CD4-positive, alpha-beta T cell treated with Interferon gamma for 1 hour (primary cell): ENCODE data around the gene ASB16.
"Not testable (repeated sequence)": the region's sequence is repeated elsewhere in the genome, so short reads cannot be mapped to it uniquely, and the experiment has no call there.

Experiments used
- DNase-seq: peaks from one replicate; pipeline ENCODE4 v3.0.0-alpha.2; 2020

Gene ASB16

DNA sequence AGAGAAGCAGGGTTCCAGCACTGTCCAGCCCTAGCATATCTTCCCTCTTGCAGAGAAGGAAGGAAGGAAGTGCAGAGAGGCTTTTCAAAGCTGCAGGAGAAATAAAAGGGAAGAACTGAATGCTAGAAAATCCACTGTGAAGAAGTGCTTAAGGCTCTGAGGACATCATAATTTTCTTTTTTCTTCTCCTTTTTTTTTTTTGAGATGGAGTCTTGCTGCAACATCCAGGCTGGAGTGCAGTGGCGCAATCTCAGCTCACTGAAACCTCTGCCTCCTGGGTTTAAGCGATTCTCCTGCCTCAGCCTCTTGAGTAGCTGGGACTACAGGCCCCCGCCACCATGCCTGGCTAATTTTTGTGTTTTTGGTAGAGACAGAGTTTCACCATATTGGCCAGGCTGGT, 21.4 kb upstream of the ASB16 start:
- not testable (repeated sequence) for DNase-seq

DNA sequence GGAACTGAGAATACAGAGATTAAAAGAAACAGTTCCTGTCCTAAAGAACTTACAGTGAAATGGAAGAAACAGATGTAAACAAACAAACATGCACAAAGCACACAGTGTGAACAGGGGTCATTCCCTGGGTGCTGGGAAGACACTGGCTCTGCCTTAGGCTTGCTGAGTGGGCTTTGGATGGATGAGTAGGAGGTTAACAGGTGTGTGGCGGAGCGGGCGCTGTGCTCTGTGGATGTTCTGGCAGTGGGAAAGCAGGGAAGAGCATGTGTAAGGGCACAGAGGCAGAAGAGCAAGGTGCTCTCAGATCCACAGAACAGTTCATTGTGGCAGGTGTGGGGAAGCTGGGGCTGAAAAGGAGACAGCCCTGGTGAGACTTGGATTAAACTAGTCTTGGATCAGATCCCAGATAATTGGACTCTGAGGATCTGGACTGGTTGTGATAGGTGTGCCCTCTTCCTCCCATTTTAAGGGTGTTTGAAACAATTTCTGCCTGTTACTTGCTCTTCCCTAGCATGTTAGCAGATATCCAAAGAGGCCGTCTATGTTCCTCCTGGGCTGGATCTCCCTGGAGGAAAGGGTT, 20.7 kb upstream of the ASB16 start:
- no peak for DNase-seq

DNA sequence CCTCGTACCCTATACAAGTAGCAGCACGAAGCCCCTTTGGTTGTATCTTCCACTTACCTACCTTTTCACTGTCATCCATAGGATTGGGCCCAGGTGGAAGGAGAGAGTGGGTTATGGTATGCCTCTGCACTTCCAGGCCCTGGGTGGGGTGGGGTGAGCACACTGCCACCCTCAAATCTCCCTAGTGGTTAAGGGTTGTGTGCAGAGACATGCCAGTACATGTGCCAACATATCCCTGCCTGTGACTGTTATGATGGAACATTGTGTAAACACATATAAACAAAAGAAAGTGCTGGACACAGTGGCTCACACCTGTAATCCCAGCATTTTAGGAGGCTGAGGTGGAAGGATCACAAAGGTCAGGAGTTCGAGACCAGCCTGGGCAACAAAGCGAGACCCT, 17.6 kb upstream of the ASB16 start:
- no peak for DNase-seq

DNA sequence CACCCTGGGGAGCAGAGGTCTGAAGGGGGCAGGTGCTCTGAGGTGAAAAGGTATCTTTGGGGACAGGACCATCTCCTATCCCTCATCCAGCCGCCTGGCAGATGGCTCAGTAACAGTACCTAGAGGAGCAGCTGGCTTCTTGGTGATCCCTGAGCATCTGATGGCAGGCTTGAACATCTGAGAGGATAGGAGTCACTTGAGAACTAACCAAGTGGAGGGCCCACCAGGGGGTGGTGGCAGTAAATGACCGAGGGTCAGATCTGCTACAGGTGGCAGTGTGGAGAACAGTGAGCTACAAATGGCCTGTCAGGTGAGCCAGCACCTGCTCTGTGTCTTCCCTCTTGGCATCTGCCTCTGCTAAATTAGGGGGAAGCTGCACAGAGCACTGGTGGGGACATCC, 15.0 kb upstream of the ASB16 start:
- DNase-seq, result no peak

DNA sequence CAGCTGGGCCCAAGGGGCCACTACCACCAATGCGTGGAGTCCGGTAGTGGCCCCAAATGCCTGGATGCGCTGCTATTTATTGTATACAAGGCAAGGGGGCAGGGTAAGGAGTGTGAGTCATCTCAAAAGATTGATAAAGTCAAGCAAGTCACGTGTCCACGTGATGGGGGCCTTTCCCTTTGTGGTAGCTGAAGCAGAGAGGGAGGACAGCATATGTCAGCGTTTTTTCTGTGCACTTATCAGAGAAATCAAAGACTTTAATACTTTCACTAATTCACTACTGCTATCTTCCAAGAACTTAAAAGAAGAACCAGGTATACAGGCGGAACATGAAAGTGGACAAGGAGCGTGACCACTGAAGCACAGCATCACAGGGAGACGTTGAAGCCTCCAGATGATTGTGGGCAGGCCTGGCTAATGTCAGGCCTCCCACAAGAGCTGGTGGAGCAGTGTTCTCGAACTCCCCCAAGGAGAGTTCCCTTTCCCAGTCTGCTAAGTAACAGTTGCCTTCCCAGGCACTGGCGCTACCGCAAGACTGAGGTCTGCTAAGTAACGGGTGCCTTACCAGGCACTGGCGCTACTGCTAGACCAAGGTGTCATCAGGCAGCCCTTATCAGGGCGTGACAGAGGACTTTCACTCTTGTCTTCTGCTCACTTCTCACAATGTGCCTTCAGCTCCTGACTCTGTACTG, 10.8 kb upstream of the ASB16 start:
- DNase-seq, result no peak

DNA sequence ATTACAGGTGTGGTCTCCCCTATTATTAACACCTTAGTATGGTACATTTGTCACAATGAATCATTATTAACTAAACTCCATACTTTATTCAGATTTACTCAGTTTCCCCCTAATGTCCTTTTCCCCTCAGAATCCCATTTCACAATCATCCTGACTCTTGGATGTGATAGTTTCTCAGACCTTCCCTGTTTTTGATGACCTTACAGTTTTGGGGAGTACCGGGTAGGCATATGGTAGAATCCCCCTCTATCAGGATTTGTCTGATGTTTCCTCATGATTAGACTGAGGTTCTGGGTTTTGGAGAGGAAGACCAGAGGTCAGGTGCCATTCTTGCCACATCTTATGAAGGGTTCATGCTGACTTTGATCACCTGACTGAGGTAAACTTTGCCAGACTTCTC, 6.0 kb upstream of the ASB16 start:
- DNase-seq, result no peak

DNA sequence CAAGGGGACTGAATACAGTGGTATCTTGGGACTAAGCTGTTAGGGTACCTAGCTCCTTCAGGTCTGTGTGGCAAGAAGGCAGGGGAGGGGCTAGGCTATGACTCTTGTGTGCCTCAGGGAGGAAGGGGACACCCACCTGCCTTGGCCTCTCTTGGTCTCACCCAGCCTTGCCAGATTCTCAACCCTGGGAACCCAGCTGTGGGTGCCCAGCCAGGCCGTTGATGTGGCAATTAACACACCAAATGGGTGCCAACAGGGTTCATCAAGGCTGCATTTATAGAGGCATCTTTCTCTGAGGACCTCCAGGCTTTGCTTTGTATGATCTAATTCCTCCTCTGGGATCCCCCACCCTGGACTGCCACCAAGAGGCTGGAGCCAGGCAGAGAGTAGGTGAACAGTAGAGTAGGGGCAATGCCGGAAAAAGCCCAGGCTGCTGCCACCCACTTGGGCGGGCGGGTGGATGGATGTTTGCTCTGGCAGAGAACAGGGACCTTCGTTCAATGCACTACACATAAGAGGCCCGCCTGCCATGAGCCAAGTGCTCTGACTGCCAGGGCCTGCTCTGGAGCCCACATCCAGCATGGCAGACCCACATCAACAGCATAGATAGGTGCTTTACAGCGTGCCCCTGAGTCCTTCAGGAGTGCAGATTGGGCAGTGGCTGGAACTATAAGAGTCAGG, 3.2 kb upstream of the ASB16 start:
- no peak for DNase-seq

DNA sequence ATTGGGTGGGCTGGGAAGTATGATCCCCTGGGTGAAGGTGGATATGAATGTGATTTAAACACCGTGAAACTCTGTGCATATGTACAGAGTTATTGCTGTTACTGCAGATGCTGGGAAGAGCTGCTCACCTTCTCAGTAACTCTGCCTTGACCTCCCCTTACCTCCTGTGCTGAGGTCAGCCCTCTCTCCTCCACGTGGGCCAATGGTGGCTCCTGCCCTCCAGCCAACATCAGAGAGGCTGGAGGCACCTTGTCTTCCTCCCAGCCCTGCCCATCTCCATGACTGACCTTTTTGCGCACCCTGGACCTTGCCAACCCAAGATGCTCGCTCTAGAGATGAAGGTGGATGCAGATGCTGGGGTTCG, 387 bp upstream of the ASB16 start:
- no peak for DNase-seq

DNA sequence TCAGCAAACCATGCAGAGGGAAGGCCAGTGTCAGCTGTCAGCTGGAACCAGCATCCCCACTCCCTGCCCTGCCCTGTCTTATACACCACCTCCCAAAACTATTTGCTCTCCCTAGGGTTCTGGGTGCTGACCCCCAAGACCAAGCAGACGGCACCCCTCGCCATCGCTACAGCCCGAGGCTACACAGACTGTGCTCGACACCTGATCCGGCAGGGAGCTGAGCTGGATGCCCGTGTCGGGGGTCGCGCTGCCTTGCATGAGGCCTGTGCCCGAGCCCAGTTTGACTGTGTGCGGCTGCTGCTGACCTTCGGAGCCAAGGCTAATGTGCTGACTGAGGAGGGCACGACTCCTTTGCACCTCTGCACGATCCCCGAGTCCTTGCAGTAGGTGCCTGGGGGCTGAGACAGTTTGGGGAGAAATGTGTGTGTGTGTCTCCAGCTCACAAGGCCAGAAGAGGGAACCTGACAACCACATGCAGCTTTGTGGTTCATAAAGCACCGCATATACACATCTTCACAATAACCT, 1.5 kb downstream of the ASB16 start:
- no peak for DNase-seq

DNA sequence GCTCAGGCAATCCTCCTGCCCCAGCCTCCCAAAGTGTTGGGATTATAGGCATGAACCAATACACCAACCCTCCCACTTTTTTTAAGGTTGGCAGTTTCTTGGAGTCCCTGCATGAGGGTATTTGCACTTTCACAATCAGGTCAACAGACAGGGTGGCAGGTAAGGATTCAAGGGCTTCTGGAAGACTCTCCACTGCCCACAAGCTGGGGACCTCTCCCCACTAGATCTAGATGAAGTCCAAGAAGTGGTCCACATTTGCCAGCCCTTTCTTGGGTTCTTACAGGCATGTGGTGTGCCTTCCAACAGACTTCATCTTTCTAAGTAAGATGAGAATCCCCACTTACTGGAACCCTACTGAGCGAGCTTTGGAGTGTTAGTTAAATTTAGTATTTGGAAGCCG, 3.9 kb downstream of the ASB16 start:
- DNase-seq, result no peak

DNA sequence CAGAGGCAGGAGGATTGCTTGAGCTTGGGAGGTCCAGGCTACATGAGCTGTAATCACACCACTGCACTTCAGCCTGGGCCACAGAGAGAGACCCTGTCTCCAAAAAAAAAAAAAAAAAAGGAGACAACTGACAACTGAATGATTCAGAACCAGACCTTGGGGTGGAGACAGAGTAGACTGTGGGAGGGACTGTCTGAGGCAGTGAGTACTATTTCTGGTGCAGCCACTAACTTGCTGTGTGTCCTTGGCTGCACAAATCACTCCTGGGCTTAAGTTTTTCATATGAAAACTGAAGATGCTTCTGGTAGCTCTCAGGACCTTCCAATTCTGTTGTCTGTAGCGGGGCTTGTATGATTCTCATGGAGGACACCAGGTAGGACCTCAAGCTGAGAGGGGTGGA, 5.8 kb downstream of the ASB16 start:
- DNase-seq, result no peak

DNA sequence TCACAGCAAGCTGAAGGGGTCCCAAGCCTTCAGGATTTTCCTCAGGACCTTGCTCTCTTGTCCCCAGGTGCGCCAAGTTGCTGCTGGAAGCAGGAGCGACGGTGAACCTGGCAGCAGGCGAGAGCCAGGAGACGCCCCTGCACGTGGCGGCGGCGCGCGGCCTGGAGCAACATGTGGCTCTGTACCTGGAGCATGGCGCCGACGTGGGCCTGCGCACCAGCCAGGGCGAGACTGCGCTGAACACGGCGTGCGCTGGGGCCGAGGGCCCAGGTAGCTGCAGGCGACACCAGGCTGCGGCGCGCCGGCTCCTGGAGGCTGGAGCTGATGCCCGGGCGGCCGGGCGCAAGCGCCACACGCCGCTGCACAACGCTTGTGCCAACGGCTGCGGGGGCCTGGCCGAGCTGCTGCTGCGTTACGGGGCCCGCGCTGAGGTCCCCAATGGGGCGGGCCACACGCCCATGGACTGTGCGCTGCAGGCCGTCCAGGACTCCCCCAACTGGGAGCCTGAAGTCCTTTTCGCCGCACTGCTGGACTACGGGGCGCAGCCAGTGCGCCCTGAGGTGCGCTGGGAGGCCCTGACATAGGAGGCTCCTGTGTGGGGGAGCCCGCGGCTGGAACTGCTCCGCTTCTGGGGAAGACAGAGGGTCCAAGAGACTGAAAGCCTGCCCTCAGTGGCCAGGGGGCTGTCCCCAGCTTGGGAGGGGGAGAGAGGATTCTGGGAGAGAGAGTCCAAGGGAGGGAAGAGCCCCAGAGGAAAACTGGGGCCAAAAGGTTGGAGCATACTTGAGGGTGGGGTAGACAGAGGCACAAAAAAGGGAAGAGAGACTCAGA, 6.4 kb downstream of the ASB16 start:
- no peak for DNase-seq

DNA sequence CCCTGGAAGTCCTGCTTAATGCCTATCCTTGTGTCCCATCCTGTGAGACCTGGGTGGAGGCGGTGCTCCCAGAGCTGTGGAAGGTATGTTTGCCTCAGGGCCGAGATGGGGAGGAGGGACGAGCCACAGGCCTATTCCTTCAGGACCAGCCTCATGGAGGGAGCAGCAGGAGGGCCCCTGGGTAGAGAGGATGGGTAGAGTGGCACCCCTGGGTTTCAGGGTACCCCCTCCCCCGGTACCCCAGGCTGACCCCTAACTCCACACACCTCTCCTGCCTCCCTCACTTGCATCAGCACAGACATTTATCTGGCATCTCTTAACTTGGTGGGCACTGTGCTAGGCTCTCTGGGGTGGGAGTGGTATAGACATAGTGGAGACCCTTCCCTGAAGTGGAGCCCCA, 7.1 kb downstream of the ASB16 start:
- no peak for DNase-seq

DNA sequence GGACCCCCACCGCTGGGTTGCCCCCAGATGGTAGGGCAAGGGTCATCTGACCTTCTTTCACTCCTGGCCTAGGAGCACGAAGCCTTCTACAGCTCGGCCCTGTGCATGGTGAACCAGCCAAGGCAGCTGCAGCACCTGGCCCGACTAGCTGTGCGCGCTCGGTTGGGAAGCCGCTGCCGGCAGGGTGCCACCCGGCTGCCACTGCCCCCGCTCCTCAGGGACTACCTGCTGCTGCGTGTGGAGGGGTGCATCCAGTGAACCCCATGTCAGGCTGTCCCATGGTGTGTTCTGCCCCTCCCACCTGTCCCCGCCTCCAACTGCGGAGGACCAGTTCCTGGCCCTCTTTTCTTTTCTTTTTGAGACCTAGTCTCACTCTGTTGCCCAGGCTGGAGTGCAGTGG, 7.6 kb downstream of the ASB16 start:
- DNase-seq, result no peak

DNA sequence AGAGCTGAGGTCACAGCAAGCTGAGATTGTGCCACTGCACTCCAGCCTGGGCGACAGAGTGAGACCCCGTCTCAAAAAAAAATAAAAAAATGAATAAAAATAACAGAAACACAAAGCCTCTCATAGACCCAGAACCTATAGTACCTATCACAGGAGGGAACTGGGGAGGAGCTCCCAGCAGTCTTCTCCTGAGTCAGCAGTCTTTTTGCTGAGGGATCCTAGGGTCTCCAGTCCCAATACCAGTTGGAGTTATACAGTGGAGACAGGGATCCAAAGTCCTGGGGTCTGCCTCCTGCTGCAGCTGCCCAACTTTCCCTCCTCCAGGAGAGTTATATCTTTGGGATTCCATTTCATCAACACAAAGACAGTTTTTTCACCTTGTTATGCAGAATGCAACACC, 12.5 kb downstream of the ASB16 start:
- DNase-seq, result no peak

DNA sequence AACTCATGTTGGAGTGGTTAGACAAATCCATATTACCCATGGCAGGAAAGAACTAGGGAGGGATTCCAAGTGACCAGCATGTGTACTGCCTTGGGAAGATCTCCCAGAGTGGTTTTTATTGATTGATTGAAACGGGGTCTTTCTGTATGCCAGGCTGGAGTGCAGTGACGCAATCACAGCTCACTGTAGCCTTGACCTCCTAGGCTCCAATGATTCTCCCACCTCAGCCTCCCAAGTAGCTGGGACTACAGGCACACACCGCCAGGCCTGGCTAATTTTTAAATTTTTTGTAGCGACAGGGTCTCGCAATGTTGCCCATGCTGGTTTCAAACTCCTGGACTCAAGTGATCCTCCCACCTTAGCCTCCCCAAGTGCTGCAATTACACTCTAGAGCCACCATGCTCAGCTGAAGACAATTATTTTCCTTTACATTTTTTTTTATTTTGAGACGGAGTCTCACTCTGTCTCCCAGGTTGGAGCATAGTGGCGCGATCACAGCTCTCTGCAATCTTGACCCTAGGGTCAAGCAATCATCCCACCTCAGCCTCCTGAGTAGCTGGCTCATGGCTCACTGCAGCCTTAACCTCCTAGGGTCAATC, 13.8 kb downstream of the ASB16 start:
- no peak for DNase-seq

DNA sequence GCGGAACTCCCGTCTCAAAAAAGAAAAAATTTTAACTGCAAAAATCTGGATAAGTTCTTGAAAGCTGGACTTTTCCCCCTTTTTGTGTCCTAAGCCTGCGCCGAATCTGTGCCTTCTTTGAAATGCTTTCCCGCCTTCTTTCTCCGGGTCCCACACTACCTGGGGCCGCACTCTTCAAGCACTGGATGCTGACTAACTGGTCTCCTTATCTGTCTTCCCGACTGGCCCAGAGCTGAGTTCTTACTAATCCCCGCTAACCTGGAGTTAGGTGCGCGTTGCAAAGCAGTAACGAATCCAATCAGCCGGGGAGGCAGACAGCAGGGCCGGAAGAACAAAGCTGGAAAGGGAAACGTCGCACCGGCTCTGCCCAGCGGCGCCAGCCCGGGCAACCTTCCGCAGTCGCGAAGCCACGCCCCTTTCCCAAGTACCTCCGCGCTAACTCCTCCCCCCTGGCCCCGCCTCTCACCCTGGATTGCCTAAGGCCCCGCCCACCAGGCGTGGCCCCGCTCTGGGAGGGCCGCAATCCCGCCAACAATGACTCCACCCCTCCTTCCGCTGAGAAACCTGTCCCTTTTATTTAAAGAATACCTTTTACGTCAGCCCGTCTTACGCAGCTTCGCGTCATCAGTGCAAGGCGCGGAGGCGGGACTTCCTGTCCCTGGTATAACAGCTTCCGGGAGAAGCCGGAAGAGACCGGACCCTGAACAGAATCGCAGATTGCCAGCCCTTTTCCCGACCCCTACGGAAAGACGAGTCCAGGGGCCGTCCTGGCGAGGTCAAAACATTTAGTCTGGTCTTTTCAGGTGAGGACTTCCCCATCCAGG, 16.0 kb downstream of the ASB16 start, which contains the start of gene TMUB2:
Gene TMUB2 (plus strand): TSS at position 666 of the 824 bp plus-strand sequence. CDS start 737 bp downstream, outside the sequence.
- DNase-seq, result peak; percentile 99

DNA sequence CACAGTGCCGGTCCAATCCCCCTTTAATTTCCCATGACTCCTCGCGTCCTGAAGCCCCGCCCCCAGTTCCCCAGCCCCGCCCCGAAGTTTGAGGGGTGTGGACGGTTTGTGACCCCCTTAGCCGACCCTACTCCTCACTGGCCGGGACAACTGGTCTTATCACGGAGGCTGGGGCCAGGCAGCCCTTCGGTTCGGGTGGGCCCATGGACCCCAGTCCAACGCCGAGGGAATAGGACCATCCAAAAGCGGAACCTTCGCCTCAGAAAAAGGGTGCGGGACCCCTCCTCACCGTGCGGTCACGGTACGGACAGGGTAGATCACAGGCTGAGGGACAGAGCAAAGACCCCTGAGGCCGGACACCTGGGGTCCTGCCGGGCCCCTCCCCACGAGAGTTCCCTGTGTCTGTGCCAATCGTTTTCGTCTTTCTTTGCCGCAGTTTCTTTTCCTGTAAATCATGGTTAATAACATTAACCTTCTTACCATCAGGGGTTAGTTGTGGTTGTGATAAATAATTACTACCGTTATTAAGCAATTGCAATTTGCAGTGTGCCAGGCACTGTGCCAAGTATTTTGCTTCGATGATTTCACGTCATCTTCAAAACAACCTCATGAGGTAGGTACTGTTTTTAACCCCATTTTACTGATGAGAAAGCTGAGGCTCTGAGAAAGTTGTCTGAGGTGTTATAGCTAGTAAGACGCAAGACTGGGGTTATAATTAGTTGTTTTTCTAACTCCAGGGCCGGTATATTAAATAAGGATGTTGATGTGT, 16.8 kb downstream of the ASB16 start:
- DNase-seq, result peak; percentile 51

DNA sequence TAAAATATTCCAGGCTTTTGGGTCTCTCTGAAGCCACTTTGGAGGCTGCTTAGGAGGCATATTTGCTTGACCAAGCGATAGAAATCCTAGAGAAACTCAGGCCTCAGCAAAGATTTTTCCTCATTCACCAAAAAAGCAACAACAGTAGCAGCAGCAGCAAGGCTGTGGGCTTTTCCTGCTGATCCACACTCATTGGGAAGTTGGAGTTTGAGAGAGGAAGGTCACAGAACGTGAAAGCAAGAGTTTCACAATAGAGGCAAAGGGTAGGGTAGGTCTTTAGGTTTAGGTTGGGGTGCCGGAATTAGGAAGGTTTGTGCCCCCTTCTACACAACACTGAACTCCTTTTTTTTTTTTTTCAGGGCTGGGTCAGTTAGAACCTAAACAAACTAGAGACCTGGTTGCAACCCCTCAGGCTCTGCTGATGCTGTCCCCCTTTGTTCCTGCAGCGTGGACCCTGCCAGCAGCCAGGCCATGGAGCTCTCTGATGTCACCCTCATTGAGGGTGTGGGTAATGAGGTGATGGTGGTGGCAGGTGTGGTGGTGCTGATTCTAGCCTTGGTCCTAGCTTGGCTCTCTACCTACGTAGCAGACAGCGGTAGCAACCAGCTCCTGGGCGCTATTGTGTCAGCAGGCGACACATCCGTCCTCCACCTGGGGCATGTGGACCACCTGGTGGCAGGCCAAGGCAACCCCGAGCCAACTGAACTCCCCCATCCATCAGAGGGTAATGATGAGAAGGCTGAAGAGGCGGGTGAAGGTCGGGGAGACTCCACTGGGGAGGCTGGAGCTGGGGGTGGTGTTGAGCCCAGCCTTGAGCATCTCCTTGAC, 18.3 kb downstream of the ASB16 start:
- no peak for DNase-seq

DNA sequence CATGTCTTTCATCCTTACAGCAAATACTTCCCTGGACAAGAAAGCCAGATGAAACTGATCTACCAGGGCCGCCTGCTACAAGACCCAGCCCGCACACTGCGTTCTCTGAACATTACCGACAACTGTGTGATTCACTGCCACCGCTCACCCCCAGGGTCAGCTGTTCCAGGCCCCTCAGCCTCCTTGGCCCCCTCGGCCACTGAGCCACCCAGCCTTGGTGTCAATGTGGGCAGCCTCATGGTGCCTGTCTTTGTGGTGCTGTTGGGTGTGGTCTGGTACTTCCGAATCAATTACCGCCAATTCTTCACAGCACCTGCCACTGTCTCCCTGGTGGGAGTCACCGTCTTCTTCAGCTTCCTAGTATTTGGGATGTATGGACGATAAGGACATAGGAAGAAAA, 20.0 kb downstream of the ASB16 start:
- DNase-seq, result no peak
